Endometrium (tissue), 2 donors: ENCODE results near the gene ARMC9.

ENCODE experiments used
- FAIRE-seq: peaks from 2 replicates; lab custom pipeline; 2012; peaks lifted over from hg19 to GRCh38; lab: Jason Lieb, UNC
- donor health status: control.
- donor health status: control.

Gene ARMC9

DNA sequence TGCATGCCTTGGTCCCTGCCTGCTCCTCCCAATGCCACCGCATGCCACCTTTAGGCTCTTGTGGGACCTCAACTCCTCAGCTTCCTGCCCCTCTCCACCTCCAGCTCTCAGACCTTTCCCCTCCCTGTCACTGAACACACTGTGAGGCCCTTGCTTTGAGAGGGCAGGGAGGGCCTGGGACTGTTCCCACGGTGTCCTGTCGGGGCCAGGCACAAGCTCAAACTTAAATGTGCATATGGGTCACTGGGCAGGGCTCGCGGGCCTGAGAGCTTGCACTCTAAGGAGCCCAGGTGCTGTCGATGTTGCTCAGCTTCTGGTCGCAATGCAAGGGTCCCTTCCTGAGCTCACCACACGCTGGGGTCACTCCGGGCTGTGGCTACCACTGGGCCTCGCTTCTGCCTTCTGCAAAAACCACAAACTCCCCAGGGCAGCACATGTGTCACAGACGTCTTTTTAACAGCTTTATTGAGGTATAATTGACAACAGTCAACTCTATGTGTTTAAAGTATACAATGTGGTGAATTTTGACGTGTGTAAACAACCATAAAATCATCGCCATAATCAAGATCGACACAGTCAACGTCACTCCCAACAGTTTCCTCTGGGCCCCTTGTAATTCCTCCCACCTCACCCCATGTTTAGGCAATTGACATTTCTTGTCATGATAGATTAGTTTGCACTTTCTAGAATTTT is 185.1 kb downstream of the ARMC9 start:
- no peak for FAIRE-seq

DNA sequence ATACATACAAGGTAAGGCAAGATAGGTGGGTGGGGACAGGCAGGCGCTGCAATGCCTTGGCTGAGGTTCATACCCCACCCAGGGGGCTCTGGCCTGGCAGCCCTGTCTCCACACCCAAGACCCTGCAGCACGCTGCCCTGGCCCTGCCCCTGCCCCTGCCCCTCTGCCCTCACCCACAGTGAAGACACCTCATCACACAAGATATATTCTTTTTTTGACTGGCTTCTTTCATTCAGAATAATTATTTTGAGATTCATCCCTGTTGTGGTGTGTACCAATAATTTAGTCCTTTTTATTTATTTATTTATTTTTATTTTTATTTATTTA is 185.6 kb downstream of the ARMC9 start:
- no peak for FAIRE-seq

DNA sequence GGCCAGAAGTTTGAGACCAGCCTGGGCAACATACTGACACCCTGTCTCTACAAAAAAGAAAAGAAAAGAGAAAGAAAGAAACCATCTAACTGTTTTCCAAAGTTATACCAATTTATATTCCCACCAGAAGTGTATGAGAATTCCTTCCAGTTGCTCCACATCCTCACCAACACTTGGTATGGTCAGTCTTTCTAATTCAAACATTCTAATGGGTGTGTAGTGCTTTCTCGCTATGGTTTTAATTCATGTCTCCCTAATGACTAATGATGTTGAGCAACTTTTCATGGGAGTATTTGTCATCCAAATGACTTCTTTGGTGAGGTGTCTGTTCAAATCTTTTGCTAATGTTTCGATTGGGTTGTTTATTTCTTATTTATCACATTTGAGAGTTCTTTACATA is 186.5 kb downstream of the ARMC9 start:
- no peak for FAIRE-seq

DNA sequence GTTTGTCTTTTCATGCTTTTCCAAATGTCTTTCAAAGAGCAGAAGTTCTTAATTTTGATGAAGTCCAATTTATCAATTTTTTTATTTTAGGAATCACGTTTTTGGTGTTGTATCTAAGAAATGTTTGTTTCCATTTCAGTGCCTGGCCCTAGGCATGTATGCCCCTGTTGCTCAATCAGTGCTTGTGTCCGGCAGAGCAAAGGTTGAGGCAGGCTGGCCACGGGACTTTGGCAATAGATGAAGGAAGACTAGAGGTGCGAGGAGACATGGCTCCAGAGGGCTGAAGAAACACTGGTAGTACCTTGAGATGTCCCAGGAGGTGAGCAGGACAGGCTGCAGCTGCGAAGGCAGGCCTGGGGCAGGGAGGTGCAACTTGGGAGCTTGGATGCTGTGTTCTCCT is 187.0 kb downstream of the ARMC9 start:
- no peak for FAIRE-seq

- no peak for FAIRE-seq
Observed at GRCh38 chr2:231386446-231386845, 188.0 kb downstream of the ARMC9 start.

- no peak for FAIRE-seq
Observed at GRCh38 chr2:231387904-231388724, 189.7 kb downstream of the ARMC9 start.

DNA sequence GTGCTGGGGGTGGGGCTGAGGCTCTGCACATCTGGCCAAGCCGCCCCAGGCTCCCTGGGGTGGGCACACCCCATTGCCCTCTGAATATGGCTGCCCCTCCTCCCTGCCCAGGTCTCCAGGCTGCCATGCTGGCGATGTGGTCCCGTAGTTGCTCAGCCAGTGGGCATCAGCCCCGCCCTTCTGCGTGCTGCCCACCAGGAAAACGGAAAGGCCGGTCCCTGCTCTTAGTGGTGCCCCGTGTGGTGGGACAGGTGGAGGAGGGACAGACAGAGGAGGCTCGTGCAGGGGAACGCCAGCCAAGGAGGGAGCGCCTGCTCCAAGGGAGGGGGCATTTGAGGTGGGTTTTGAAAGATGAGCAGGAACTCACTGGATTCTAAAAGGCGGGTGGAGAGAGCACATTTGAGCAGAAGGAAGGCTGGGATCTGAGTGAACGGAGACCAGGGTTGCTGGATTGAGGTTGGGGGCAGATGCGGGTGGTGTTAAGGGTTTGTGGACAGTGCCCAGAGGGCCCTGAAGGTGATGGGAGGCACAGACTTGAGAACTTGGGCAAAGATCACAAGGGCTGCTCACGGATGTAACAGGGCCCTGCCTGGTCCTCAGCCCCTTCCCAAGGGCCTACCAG is 190.4 kb downstream of the ARMC9 start:
- FAIRE-seq, result no peak

DNA sequence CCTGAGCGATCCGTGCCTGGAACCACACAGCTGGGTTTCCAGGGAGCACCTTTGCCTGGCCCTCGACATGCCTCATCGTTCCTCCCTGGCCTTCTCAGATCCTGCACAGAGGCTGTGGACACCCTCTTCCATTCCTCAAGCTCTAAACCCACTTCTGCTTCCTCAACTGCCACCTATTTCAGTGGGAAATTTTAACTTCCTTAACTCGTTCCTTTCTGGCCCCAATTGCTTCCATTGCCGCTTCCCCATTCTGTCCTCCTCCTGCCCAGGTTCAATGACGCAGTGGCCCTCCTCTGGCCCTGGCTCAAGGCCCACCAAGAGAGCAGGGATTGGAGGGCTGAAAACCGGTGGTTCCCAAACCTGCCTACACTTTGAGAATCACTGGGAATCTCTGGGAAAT is 192.2 kb downstream of the ARMC9 start:
- FAIRE-seq, result no peak

DNA sequence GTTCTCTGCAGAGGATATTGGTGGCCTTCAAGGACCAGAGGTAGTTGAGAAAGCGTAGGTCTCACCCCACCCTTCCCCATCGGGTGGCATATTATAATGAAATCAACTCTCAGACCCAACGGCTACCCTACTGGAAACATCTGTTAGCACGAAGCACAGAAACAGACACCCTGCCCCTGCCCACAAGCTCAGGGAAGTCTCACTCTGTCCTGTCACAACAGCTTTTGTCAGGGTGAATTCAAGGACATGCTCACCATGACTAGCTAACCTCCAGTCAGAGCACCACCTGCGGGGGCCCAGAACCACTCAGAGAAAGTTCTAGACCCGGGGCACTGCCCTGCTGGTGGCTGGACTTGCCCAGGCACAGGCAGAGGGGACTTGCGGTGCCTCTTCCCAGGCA is 193.6 kb downstream of the ARMC9 start:
- no peak for FAIRE-seq

- FAIRE-seq, result no peak
Observed at GRCh38 chr2:231392431-231393148, 194.2 kb downstream of the ARMC9 start.

DNA sequence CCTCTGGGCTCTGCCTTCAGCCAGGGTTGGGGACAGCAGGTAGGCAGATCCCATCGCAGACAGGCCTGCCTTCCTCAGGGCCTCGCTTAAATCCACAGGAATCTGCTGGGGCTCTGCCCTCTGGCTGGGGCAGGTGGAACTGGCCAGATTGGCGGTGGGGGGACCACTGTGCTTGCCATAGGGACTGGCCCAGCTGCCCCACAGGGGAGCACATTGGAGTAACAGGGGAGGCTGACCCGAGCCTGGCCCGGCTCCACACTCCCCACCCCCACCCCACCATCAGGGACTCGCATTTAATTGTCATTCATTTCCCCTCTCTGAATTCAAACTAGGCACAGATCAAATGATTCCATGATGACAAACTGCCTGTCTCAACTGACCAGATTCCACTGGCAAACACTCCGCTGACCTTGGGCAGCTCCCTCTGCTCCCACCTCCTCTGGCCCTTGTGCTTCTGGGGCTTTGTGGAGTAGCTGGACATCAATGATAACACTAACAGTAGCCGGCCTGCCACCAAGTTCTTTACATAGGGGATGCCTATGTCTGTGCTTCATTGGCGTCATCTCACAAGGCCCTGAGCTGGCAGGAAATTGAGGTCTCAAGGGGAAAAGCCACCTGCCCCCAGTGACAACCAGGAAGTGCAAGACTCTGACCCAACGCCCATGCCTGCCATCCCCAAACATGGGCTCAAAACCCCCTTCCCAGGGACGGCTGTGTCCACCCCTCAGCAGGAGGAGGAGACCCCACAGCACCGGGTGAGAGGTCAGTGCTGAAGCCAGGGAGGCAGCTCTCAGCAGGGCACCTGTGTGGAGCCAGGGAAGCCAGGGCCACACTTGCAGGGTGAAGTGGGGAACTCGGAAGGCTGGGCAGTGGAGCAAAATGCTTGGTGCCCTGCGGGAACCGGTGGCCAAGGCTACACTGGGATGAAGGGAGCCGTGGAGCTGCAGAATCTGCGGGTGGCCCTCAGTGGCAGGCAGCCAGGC is 195.0 kb downstream of the ARMC9 start:
- no peak for FAIRE-seq

GRCh38 chr2:231394211-231395141 is 196.0 kb downstream of the ARMC9 start:
- no peak for FAIRE-seq

DNA sequence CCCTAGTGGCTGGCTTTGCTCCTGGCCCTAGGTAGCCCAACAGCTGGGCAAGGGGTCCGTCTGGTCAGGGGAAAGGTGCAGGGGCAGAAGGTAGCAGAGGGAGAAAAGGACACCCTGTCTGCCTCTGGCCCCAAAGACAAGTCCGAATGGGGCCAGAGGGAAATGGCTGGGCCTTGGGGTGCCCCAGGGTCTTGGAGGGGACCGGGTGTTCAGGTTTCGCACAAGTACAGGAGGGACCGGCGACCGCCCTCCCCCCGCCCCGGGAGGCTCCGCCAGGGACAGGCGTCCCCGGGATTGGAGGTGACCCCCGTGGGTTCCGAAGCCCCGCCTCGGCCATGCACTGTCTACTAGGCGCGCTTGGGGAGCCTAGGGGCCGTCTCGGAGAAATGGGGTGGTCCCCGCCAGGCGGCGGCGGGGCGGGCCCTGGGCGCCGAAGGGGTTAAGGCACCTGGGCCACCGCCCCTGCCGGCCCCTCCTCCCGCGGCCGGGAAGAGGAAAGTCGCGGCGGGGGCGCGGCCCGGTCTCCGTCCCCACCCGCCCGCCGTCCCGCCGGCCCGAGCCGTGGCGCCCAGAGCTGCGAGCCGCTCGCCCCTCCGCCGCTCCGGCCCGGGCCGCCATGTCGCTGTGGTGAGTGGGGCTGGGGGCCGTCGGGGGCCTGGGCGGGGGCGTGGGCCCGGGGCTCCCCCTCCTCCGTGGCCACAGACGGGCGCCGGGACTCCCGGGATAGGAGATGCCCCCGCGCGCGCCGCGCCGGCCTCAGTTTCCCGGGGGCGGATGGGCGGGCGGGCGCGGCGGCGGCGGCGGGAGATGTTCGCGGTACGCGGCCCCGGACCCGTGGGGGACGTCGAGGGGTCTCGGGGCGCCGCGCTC is 197.0 kb downstream of the ARMC9 start, which contains the start of gene B3GNT7:
TSS of gene B3GNT7 (plus strand) at position 523 of the 870 bp plus-strand sequence. CDS start at position 617, 94 bp downstream.
- FAIRE-seq, result no peak

DNA sequence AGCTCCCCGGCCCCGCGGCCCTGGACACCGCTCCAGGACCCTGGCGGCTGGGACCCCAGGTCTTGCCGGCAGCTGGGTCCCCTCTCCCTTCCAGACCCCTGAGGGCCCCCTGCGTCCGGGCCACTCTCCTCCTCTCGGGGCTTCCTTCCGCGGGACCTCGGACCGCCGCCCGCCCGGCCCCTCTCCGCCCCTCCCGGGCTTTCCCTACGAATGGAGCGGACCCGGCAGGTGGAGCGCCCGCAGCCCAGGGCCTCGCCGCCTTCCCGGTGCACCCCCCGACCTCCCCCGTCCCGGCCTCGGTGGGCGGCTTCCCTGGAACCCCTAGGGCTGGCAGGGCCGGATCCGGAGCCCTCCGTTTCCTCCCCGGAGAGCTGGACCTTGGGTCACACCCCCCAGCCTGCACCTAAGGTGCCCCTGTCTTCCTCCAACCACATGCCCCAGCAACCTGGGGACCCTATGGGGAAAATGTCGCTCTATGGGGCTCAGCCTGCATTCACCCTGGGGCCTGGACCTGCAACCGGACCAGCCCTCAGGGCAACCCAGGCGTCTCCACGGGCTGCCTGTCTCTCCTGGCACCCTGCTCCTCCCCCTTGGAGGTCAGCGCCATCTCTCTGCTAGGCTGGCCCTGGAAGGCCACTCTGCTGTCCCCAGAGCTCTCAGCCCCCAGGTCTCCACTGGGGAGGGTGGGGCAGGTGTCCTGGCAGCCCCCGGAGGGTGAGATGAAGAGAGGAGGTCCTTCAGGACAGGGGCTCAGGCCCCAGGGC is 197.8 kb downstream of the ARMC9 start:
- no peak for FAIRE-seq

- FAIRE-seq, result no peak
Observed at GRCh38 chr2:231397011-231397927, 198.8 kb downstream of the ARMC9 start.

DNA sequence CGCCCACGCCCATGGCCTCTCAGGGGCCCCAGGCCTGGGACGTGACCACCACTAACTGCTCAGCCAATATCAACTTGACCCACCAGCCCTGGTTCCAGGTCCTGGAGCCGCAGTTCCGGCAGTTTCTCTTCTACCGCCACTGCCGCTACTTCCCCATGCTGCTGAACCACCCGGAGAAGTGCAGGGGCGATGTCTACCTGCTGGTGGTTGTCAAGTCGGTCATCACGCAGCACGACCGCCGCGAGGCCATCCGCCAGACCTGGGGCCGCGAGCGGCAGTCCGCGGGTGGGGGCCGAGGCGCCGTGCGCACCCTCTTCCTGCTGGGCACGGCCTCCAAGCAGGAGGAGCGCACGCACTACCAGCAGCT is 199.5 kb downstream of the ARMC9 start:
- no peak for FAIRE-seq

GRCh38 chr2:231398585-231398984 is 200.2 kb downstream of the ARMC9 start:
- FAIRE-seq, result no peak
